GM12864 (cell line): ENCODE data around the gene MAGI1.

Source experiments
- DNase-seq: peaks from one replicate; pipeline ENCODE4 v3.0.0-alpha.2; 2011; ENCODE audit warnings: low read depth
- H3K4me3 ChIP-seq: 2 replicates; pipeline ENCODE4 v1.5.1; 2011; ENCODE audit warnings: mild to moderate bottlenecking, low read depth, low read length, control low read depth
- CTCF ChIP-seq: IDR thresholded peaks from 2 replicates; pipeline ENCODE4 v1.5.1; 2011; ENCODE audit warnings: low read depth, mild to moderate bottlenecking, moderate library complexity, low read length, control low read depth, inconsistent platforms; ENCODE audit errors: missing control alignments

Gene MAGI1

GRCh38 chr3:66076861-66077470, 38.2 kb upstream of the MAGI1 start:
- DNase-seq: no peak
- H3K4me3 ChIP-seq: no peak overlapping the region
- TF ChIP-seq CTCF: no peak

DNA sequence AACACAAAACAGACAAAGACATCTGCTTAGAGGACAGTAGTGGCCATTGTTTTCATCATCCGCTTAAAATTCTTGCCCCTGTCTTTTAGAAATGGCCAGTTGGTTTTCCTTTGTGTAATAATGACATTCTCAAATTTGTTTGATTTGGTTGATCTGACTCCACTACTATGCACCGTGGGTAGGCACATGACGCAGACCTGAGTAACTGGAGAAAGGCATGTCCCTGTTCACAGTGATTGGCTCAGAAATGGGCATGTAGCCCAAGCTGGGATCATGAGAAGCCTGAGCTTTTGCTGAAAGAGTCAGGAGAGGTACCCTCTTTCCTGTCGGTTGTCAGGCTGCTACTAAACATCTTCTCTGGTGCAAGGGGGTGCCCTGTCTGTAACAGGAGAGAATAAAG, 36.6 kb upstream of the MAGI1 start:
- DNase-seq: no peak
- TF ChIP-seq CTCF: no peak
- H3K4me3 ChIP-seq: no peak overlapping the region

DNA sequence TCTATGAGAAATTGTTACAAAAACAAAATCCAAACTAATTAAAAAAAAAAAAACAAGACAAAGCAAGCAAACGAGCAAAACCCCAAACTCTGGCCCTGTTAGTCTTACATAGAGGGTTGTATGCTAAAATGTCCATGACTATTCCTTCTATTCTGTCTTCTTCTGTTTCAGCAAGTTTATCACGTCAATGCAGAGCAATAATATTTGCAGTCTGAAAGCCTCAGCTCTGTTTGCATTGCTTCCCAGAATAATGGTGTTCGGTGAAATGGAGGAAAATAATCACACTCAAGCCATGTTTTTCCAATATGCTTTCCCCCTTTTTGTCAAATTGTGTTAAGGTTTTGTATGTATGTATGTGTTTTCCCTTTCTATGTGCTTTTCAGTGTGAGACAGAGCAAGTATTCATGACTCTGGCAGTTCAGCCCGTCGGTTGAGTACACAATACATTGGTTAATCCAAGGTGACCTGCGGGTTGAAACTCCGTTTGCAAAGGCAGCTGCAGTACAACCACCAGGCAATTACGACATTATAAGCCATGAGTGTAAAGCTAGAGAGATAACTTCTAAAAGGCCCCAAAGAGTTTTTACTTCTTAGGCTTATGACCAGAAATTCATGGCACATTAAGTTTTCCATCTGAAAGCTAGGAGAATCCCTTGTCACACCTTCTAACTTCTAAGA, 34.9 kb upstream of the MAGI1 start:
- H3K4me3 ChIP-seq: no peak overlapping the region
- DNase-seq: no peak
- no peak for TF ChIP-seq CTCF

- no peak overlapping the region for H3K4me3 ChIP-seq
- TF ChIP-seq CTCF: no peak
- DNase-seq: no peak
Measured at GRCh38 chr3:66068255-66068654, 29.5 kb upstream of the MAGI1 start.

- DNase-seq: no peak
- H3K4me3 ChIP-seq: no peak overlapping the region
- TF ChIP-seq CTCF: no peak
Measured at GRCh38 chr3:66066963-66067617, 28.4 kb upstream of the MAGI1 start.

GRCh38 chr3:66055289-66055688, 16.6 kb upstream of the MAGI1 start:
- no peak overlapping the region for H3K4me3 ChIP-seq
- no peak for DNase-seq
- TF ChIP-seq CTCF: no peak
